Glutamatergic neuron (in vitro differentiated cells): Measurements from ENCODE around the gene NRL. TPM values are rescaled to one million over a fixed set of nuclear protein-coding genes. Genes with fewer than 3 reads are reported as not detected.

Experiments used
- DNase-seq: peaks from one replicate; pipeline ENCODE4 v3.0.0; 2022
- H3K27ac Mint-ChIP-seq: one replicate; pipeline ENCODE4 v1.8.0; 2020; ENCODE audit warnings: mild to moderate bottlenecking, mixed read lengths, inconsistent platforms; ENCODE audit not compliant: unreplicated experiment
- H3K27me3 Mint-ChIP-seq: one replicate; pipeline ENCODE4 v1.8.0; 2020; ENCODE audit warnings: mild to moderate bottlenecking, moderate library complexity, mixed read lengths, inconsistent platforms; ENCODE audit not compliant: unreplicated experiment
- H3K36me3 Mint-ChIP-seq: one replicate; pipeline ENCODE4 v1.8.0; 2020; ENCODE audit warnings: mild to moderate bottlenecking, mixed read lengths, inconsistent platforms; ENCODE audit not compliant: unreplicated experiment
- H3K4me1 Mint-ChIP-seq: one replicate; pipeline ENCODE4 v1.8.0; 2020; ENCODE audit warnings: mild to moderate bottlenecking, low read depth, mixed read lengths, inconsistent platforms; ENCODE audit not compliant: unreplicated experiment
- H3K4me3 Mint-ChIP-seq: one replicate; pipeline ENCODE4 v1.8.0; 2020; ENCODE audit warnings: mild to moderate bottlenecking, mixed read lengths, inconsistent platforms; ENCODE audit not compliant: unreplicated experiment
- H3K9me3 Mint-ChIP-seq: one replicate; pipeline ENCODE4 v1.8.0; 2020; ENCODE audit warnings: mild to moderate bottlenecking, moderate library complexity, mixed read lengths, inconsistent platforms; ENCODE audit not compliant: unreplicated experiment
- CTCF ChIP-seq: fragments of 200-600 bp; sonication (generic); IDR thresholded peaks from one replicate; pipeline ENCODE4 v1.5.0; 2021; ENCODE audit not compliant: partially characterized antibody, unreplicated experiment
- total RNA-seq: library from RNA; stranded (reverse); fragmentation: NEBNext Ultra II Directional; extraction: Animal tissue kit (Norgen Biotek cat#: 25700); gene quantifications from one replicate; pipeline ENCODE4 v1.2.1, GENCODE V29; 2021; ENCODE audit not compliant: unreplicated experiment

The NRL gene
- total RNA-seq, 1 donor from 2014 or later = 3.7 TPM

- Mint-ChIP-seq H3K27ac (no peak overlapping the region), H3K4me3 (no peak overlapping the region), H3K9me3 (peaks cover 11% of the 10 kb centered on the region), H3K27me3 (peaks cover 8% of the 10 kb centered on the region), H3K4me1 (peaks cover 10% of the 10 kb centered on the region), H3K36me3 (peaks cover 5% of the 10 kb centered on the region)
- DNase-seq = no peak
- TF ChIP-seq CTCF = no peak
Measured at GRCh38 chr14:24117179-24117578, 2.4 kb upstream of the NRL start.

GRCh38 chr14:24116128-24116814 lies 1.5 kb upstream of the NRL start:
- H3K36me3 Mint-ChIP-seq = peaks cover 5% of the 10 kb centered on the region
- H3K27me3 Mint-ChIP-seq = peaks cover 6% of the 10 kb centered on the region
- DNase-seq = no peak
- peaks cover 10% of the 10 kb centered on the region for H3K4me1 Mint-ChIP-seq
- peak overlapping the region; percentile 12 for H3K27ac Mint-ChIP-seq
- H3K9me3 Mint-ChIP-seq = peaks cover 11% of the 10 kb centered on the region
- peak overlapping the region; percentile 97 for H3K4me3 Mint-ChIP-seq
- no peak for TF ChIP-seq CTCF

DNA sequence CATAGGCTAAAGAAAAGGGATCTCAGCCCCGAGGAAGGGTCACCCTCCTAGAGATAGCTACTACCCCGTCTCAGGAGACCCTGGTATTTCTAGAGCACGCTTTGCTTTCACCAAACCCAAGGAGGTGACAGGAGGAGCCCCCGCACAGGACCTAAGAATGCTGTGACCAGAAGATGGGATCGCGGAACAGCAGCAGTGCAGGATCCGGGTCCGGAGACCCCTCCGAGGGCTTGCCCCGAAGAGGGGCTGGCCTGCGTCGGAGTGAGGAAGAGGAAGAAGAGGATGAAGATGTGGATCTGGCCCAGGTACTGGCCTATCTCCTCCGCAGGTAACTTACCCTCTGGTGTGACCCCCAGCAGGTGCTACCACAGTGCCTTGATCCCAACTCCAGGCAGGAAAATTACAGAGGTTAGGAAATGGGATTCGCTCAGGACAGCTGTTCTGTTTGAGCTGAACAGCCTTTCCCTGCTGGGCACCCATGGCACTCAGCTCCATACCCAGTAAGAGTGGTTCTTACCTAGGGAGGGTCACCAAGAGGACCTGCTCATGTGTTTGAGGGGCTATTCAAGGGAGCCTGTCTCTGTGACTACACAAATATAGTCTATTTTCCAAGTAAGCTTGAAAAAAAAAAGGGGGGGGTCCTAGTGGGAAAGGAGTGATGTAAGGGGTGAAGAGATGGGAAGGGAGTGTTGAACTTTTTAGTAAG lies 826 bp upstream of the NRL start:
- Mint-ChIP-seq H3K36me3 (peaks cover 5% of the 10 kb centered on the region), H3K27me3 (peaks cover 6% of the 10 kb centered on the region), H3K4me3 (peak overlapping the region; percentile 97), H3K27ac (peak overlapping the region; percentile 98), H3K4me1 (peaks cover 10% of the 10 kb centered on the region), H3K9me3 (peaks cover 11% of the 10 kb centered on the region)
- no peak for TF ChIP-seq CTCF
- DNase-seq = no peak

- Mint-ChIP-seq H3K9me3 (peaks cover 11% of the 10 kb centered on the region), H3K27me3 (peaks cover 6% of the 10 kb centered on the region), H3K4me3 (peak overlapping the region; percentile 97), H3K36me3 (peaks cover 5% of the 10 kb centered on the region), H3K27ac (peak overlapping the region; percentile 98), H3K4me1 (peaks cover 10% of the 10 kb centered on the region)
- no peak for TF ChIP-seq CTCF
- peak; percentile 85 for DNase-seq
Measured at GRCh38 chr14:24113801-24114531, 783 bp downstream of the NRL start.
